Gastrocnemius medialis (tissue), 4 donors: ENCODE measurements around the gene GSG1L2. TPM values are rescaled to one million over a fixed set of nuclear protein-coding genes. Genes with fewer than 3 reads are reported as not detected.

Experiments
- ATAC-seq, 2 donors: fragments of 150-250 bp; one replicate each; pipeline ENCODE4 v1.9.1; 2016
- DNase-seq, 2 donors: peaks; one replicate each; pipeline ENCODE4 v3.0.0-alpha.2; 2019
- H3K27ac ChIP-seq, 4 donors: fragments of 200-600 bp; sonication (generic); 1 replicate in 1 of 4; 2 replicates in 3 of 4; pipeline ENCODE4 v1.5.1; 2016 to 2018; ENCODE audit warnings: mild to moderate bottlenecking in 2 of 4, moderate library complexity in 1 of 4
- H3K27me3 ChIP-seq, 3 donors: fragments of 200-600 bp; sonication (generic) in 2 of 3; 1 replicate in 1 of 3; 2 replicates in 2 of 3; pipeline versions ENCODE4 v1.5.1 to v1.6.0; 2016 to 2019; ENCODE audit warnings: mild to moderate bottlenecking in 1 of 3, moderate library complexity in 1 of 3
- H3K36me3 ChIP-seq, 2 donors: fragments of 200-600 bp; sonication (generic) in 1 of 2; one replicate each; pipeline ENCODE4 v1.5.1; 2017 to 2018
- H3K4me1 ChIP-seq, 2 donors: fragments of 200-600 bp; sonication (generic) in 1 of 2; one replicate each; pipeline ENCODE4 v1.5.1; 2016 to 2017; ENCODE audit warnings: mild to moderate bottlenecking in 2 of 2
- H3K4me3 ChIP-seq, 4 donors: fragments of 200-600 bp; sonication (generic) in 3 of 4; 1 replicate in 1 of 4; 2 replicates in 3 of 4; pipeline ENCODE4 v1.5.1; 2016 to 2019; ENCODE audit warnings: mild to moderate bottlenecking in 2 of 4
- H3K9me3 ChIP-seq, 3 donors: fragments of 200-600 bp; sonication (generic) in 2 of 3; 1 replicate in 1 of 3; 2 replicates in 2 of 3; pipeline ENCODE4 v1.5.1; 2016 to 2019
- CTCF ChIP-seq, 5 experiments: fragments of 450-650 bp in 3 of 5; fragments of 200-600 bp in 2 of 5; sonication (generic) in 2 of 5; IDR thresholded peaks in 4 of 5; conservative IDR thresholded peaks in 1 of 5; 1 replicate in 4 of 5; 2 replicates in 1 of 5; pipeline ENCODE4 v1.5.1; 2016 to 2019; ENCODE audit warnings: antibody characterized with exemption in 5 of 5, mild to moderate bottlenecking in 3 of 5, moderate library complexity in 3 of 5
- POLR2A ChIP-seq, 2 donors: fragments of 450-650 bp; IDR thresholded peaks; one replicate each; pipeline ENCODE4 v1.6.1; 2017; ENCODE audit warnings: antibody characterized with exemption in 2 of 2, mild to moderate bottlenecking in 2 of 2, moderate library complexity in 2 of 2
- in situ Hi-C, 4 donors: fragments of 200-750 bp; cut with MboI; loops; one replicate each; pipeline versions ENCODE4 v1.15.0 to v1.8.0; 2017; ENCODE audit warnings: low sequenced_read_pairs in 4 of 4
- intact Hi-C: fragments of 100-400 bp; cut with DNase I; formaldehyde crosslinking; loops from one replicate; pipeline ENCODE4 v1.15.1; 2023; ENCODE audit warnings: low total_unique reads
- total RNA-seq, 4 donors: library from RNA; depleted of rRNA; stranded (reverse); fragments of >200 nt; gene quantifications; one replicate each; pipeline versions ENCODE4 v1.1.0 to v1.2.3, GENCODE V29; 2016

Gene GSG1L2
- total RNA-seq, 4 donors from 2014 or later = not detected

GRCh38 chr17:9862220-9862619 lies 40.3 kb upstream of the GSG1L2 start:
- no peaks in the 10 kb centered on the region for H3K27me3 ChIP-seq
- intact Hi-C loops (no loop called here), in situ Hi-C loops (no loop called here)
- TF ChIP-seq CTCF (IDR thresholded peaks at IDR 0.05 in 4 of 5, conservative IDR thresholded peaks at IDR 0.05 in 1 of 5) (no peak), POLR2A (IDR thresholded peaks at IDR 0.05) (no peak)
- H3K9me3 ChIP-seq = no peaks in the 10 kb centered on the region
- ATAC-seq = no peak
- no peaks in the 10 kb centered on the region for H3K36me3 ChIP-seq
- H3K27ac ChIP-seq = no peak overlapping the region
- no peak overlapping the region for H3K4me3 ChIP-seq
- no peaks in the 10 kb centered on the region for H3K4me1 ChIP-seq
- no peak for DNase-seq

GRCh38 chr17:9860851-9861250 lies 39.0 kb upstream of the GSG1L2 start:
- Histone ChIP-seq H3K4me3 (no peak overlapping the region), H3K27ac (no peak overlapping the region), H3K9me3 (no peaks in the 10 kb centered on the region), H3K27me3 (no peaks in the 10 kb centered on the region), H3K36me3 (no peaks in the 10 kb centered on the region), H3K4me1 (no peaks in the 10 kb centered on the region)
- ATAC-seq (no peak), DNase-seq (no peak)
- in situ Hi-C loops (no loop called here), intact Hi-C loops (no loop called here)
- TF ChIP-seq CTCF (IDR thresholded peaks at IDR 0.05 in 4 of 5, conservative IDR thresholded peaks at IDR 0.05 in 1 of 5) (no peak), POLR2A (IDR thresholded peaks at IDR 0.05) (no peak)

GRCh38 chr17:9859781-9860180 lies 37.9 kb upstream of the GSG1L2 start:
- no peak for ATAC-seq
- TF ChIP-seq POLR2A (IDR thresholded peaks at IDR 0.05) (no peak), CTCF (IDR thresholded peaks at IDR 0.05 in 4 of 5, conservative IDR thresholded peaks at IDR 0.05 in 1 of 5) (no peak)
- DNase-seq = no peak
- in situ Hi-C loops = no loop called here
- Histone ChIP-seq H3K4me3 (no peak overlapping the region), H3K36me3 (no peaks in the 10 kb centered on the region), H3K27ac (no peak overlapping the region), H3K9me3 (no peaks in the 10 kb centered on the region), H3K4me1 (no peaks in the 10 kb centered on the region), H3K27me3 (no peaks in the 10 kb centered on the region)
- intact Hi-C loops = no loop called here

GRCh38 chr17:9855036-9855435 lies 33.2 kb upstream of the GSG1L2 start:
- in situ Hi-C loops (no loop called here), intact Hi-C loops (no loop called here)
- ATAC-seq = no peak
- no peaks in the 10 kb centered on the region for H3K27me3 ChIP-seq
- no peaks in the 10 kb centered on the region for H3K9me3 ChIP-seq
- no peak overlapping the region for H3K27ac ChIP-seq
- no peak overlapping the region for H3K4me3 ChIP-seq
- no peaks in the 10 kb centered on the region for H3K36me3 ChIP-seq
- H3K4me1 ChIP-seq = no peaks in the 10 kb centered on the region
- no peak for DNase-seq
- no peak for TF ChIP-seq POLR2A (IDR thresholded peaks at IDR 0.05)
- TF ChIP-seq CTCF (IDR thresholded peaks at IDR 0.05 in 4 of 5, conservative IDR thresholded peaks at IDR 0.05 in 1 of 5) = no peak

- Histone ChIP-seq H3K27ac (no peak overlapping the region), H3K4me3 (no peak overlapping the region), H3K27me3 (no peaks in the 10 kb centered on the region), H3K36me3 (no peaks in the 10 kb centered on the region), H3K4me1 (no peaks in the 10 kb centered on the region), H3K9me3 (no peaks in the 10 kb centered on the region)
- ATAC-seq = no peak
- no peak for DNase-seq
- TF ChIP-seq CTCF (IDR thresholded peaks at IDR 0.05 in 4 of 5, conservative IDR thresholded peaks at IDR 0.05 in 1 of 5) (no peak), POLR2A (IDR thresholded peaks at IDR 0.05) (no peak)
- intact Hi-C loops (no loop called here), in situ Hi-C loops (no loop called here)
Measured at GRCh38 chr17:9854255-9854654, 32.4 kb upstream of the GSG1L2 start.
